ENCODE data around the gene SEPTIN5.

SEPTIN5 gene

GRCh38 chr22:19762568-19763457, 48.5 kb downstream of the SEPTIN5 start:
- Histone ChIP-seq H2AFZ (ENCODE audit: low read length) (no peak overlapping the region), H3K4me1 (ENCODE audit: insufficient read depth, low read length, poor library complexity, severe bottlenecking) (no peaks in the 10 kb centered on the region), H3K9me2 (replicated peaks; ENCODE audit: low read depth, low read length) (no peaks in the 10 kb centered on the region), H3K27me3 (ENCODE audit: insufficient read depth, low read length, poor library complexity, severe bottlenecking) (no peaks in the 10 kb centered on the region), H3F3A (ENCODE audit: low read depth) (no peaks in the 10 kb centered on the region), H3K79me2 (ENCODE audit: insufficient read depth, low read length) (peaks cover 5% of the 10 kb centered on the region; the same call in 1 of the 2 replicates), H3K4me3 (ENCODE audit: low read length, poor library complexity, severe bottlenecking) (no peak overlapping the region), H3K36me3 (ENCODE audit: insufficient read depth, low read length) (no peaks in the 10 kb centered on the region), H3K9me3 (ENCODE audit: insufficient read depth, low read depth, low read length) (no peaks in the 10 kb centered on the region), H3K9ac (ENCODE audit: low read depth, low read length, poor library complexity, severe bottlenecking) (no peak overlapping the region), H4K20me1 (ENCODE audit: insufficient read depth, low read length, poor library complexity, severe bottlenecking) (no peaks in the 10 kb centered on the region), H3K4me2 (ENCODE audit: low read depth, low read length, poor library complexity, severe bottlenecking) (no peak overlapping the region)
- TF ChIP-seq CTCF (conservative IDR thresholded peaks at IDR 0.05; ENCODE audit: low read length): no peak
- no peak for TF ChIP-seq EZH2phosphoT487 (IDR thresholded peaks at IDR 0.05; ENCODE audit: borderline replicate concordance)

GRCh38 chr22:19763458-19764298, 49.4 kb downstream of the SEPTIN5 start:
- H3K4me2 ChIP-seq (ENCODE audit: low read depth, low read length, poor library complexity, severe bottlenecking): no peak overlapping the region
- no peak overlapping the region for H2AFZ ChIP-seq (ENCODE audit: low read length)
- H3F3A ChIP-seq (ENCODE audit: low read depth): no peaks in the 10 kb centered on the region
- H3K9ac ChIP-seq (ENCODE audit: low read depth, low read length, poor library complexity, severe bottlenecking): no peak overlapping the region
- H3K9me3 ChIP-seq (ENCODE audit: insufficient read depth, low read depth, low read length): no peaks in the 10 kb centered on the region
- H3K27me3 ChIP-seq (ENCODE audit: insufficient read depth, low read length, poor library complexity, severe bottlenecking): no peaks in the 10 kb centered on the region
- no peaks in the 10 kb centered on the region for H3K36me3 ChIP-seq (ENCODE audit: insufficient read depth, low read length)
- no peaks in the 10 kb centered on the region for H3K9me2 ChIP-seq (replicated peaks; ENCODE audit: low read depth, low read length)
- no peaks in the 10 kb centered on the region for H3K4me1 ChIP-seq (ENCODE audit: insufficient read depth, low read length, poor library complexity, severe bottlenecking)
- peaks cover 12% of the 10 kb centered on the region; the same call in 1 of the 2 replicates for H3K79me2 ChIP-seq (ENCODE audit: insufficient read depth, low read length)
- TF ChIP-seq CTCF (conservative IDR thresholded peaks at IDR 0.05; ENCODE audit: low read length) (no peak), EZH2phosphoT487 (IDR thresholded peaks at IDR 0.05; ENCODE audit: borderline replicate concordance) (no peak)
- no peak overlapping the region for H3K4me3 ChIP-seq (ENCODE audit: low read length, poor library complexity, severe bottlenecking)
- H4K20me1 ChIP-seq (ENCODE audit: insufficient read depth, low read length, poor library complexity, severe bottlenecking): no peaks in the 10 kb centered on the region

- TF ChIP-seq EZH2phosphoT487 (IDR thresholded peaks at IDR 0.05; ENCODE audit: borderline replicate concordance) (no peak), CTCF (conservative IDR thresholded peaks at IDR 0.05; ENCODE audit: low read length) (no peak)
- Histone ChIP-seq H3K9me2 (replicated peaks; ENCODE audit: low read depth, low read length) (no peaks in the 10 kb centered on the region), H3F3A (ENCODE audit: low read depth) (no peaks in the 10 kb centered on the region), H2AFZ (ENCODE audit: low read length) (no peak overlapping the region), H3K27me3 (ENCODE audit: insufficient read depth, low read length, poor library complexity, severe bottlenecking) (no peaks in the 10 kb centered on the region), H3K4me3 (ENCODE audit: low read length, poor library complexity, severe bottlenecking) (no peak overlapping the region), H3K9ac (ENCODE audit: low read depth, low read length, poor library complexity, severe bottlenecking) (no peak overlapping the region), H3K4me2 (ENCODE audit: low read depth, low read length, poor library complexity, severe bottlenecking) (no peak overlapping the region), H4K20me1 (ENCODE audit: insufficient read depth, low read length, poor library complexity, severe bottlenecking) (no peaks in the 10 kb centered on the region), H3K36me3 (ENCODE audit: insufficient read depth, low read length) (no peaks in the 10 kb centered on the region), H3K79me2 (ENCODE audit: insufficient read depth, low read length) (peaks cover 14% of the 10 kb centered on the region; the same call in 1 of the 2 replicates), H3K4me1 (ENCODE audit: insufficient read depth, low read length, poor library complexity, severe bottlenecking) (no peaks in the 10 kb centered on the region), H3K9me3 (ENCODE audit: insufficient read depth, low read depth, low read length) (no peaks in the 10 kb centered on the region)
Measured at GRCh38 chr22:19764299-19764593, 49.9 kb downstream of the SEPTIN5 start.
